Inferior parietal cortex (tissue), 1 donor: ENCODE results near the gene HECA.

Source experiments
- DNase-seq: peaks from one replicate; pipeline ENCODE4 v3.0.0-alpha.2; 2016; ENCODE audit errors: extremely low spot score

The HECA gene

GRCh38 chr6:139161169-139161568 is 26.3 kb downstream of the HECA start:
- DNase-seq, result no peak

GRCh38 chr6:139161817-139162284 is 27.0 kb downstream of the HECA start:
- no peak for DNase-seq

- no peak for DNase-seq
Observed at GRCh38 chr6:139164001-139164400, 29.1 kb downstream of the HECA start.

GRCh38 chr6:139165324-139165723 is 30.4 kb downstream of the HECA start:
- no peak for DNase-seq

- no peak for DNase-seq
Observed at GRCh38 chr6:139166238-139166955, 31.5 kb downstream of the HECA start.

GRCh38 chr6:139166956-139167313 is 32.1 kb downstream of the HECA start:
- no peak for DNase-seq

GRCh38 chr6:139172151-139172550 is 37.3 kb downstream of the HECA start:
- no peak for DNase-seq

- no peak for DNase-seq
Observed at GRCh38 chr6:139172567-139172966, 37.7 kb downstream of the HECA start.

GRCh38 chr6:139173172-139173571 is 38.3 kb downstream of the HECA start:
- no peak for DNase-seq

GRCh38 chr6:139173822-139174221 is 38.9 kb downstream of the HECA start:
- no peak for DNase-seq

- no peak for DNase-seq
Observed at GRCh38 chr6:139174961-139175360, 40.1 kb downstream of the HECA start.

- no peak for DNase-seq
Observed at GRCh38 chr6:139175389-139175948, 40.6 kb downstream of the HECA start.

- DNase-seq, result no peak
Observed at GRCh38 chr6:139181236-139181635, 46.4 kb downstream of the HECA start.

GRCh38 chr6:139184047-139184446 is 49.2 kb downstream of the HECA start:
- DNase-seq, result no peak

- no peak for DNase-seq
Observed at GRCh38 chr6:139184459-139184858, 49.6 kb downstream of the HECA start.

- DNase-seq, result no peak
Observed at GRCh38 chr6:139186242-139186641, 51.4 kb downstream of the HECA start.

- no peak for DNase-seq
Observed at GRCh38 chr6:139186692-139187091, 51.8 kb downstream of the HECA start.

GRCh38 chr6:139187489-139187888 is 52.6 kb downstream of the HECA start:
- DNase-seq, result no peak

GRCh38 chr6:139189665-139190064 is 54.8 kb downstream of the HECA start:
- no peak for DNase-seq

GRCh38 chr6:139194740-139195139 is 59.9 kb downstream of the HECA start:
- DNase-seq, result no peak

GRCh38 chr6:139198529-139199288 is 63.8 kb downstream of the HECA start:
- DNase-seq, result no peak

- DNase-seq, result no peak
Observed at GRCh38 chr6:139201378-139201777, 66.5 kb downstream of the HECA start.

GRCh38 chr6:139204978-139205377 is 70.1 kb downstream of the HECA start:
- no peak for DNase-seq
